Adrenal gland (tissue), 5 donors: Measurements from ENCODE around the gene MEX3A.

Experiments
- POLR2A ChIP-seq, 2 donors: fragments of 450-650 bp; IDR thresholded peaks; one replicate each; pipeline ENCODE4 v1.6.1; 2017; ENCODE audit warnings: antibody characterized with exemption in 2 of 2, mild to moderate bottlenecking in 2 of 2, moderate library complexity in 1 of 2
- TF ChIP-seq, protein P1 (sequence below), 6 experiments: fragments of 450-650 bp in 4 of 6; fragments of 200-600 bp in 2 of 6; sonication (generic) in 1 of 6; IDR thresholded peaks; 1 replicate in 5 of 6; 2 replicates in 1 of 6; pipeline versions ENCODE4 v1.5.1 to v1.8.0; 2016 to 2021; ENCODE audit warnings: antibody characterized with exemption in 6 of 6, mild to moderate bottlenecking in 2 of 6, moderate library complexity in 1 of 6
- donor health status: DM: no; HTN: no; CAD: no.

DNA sequence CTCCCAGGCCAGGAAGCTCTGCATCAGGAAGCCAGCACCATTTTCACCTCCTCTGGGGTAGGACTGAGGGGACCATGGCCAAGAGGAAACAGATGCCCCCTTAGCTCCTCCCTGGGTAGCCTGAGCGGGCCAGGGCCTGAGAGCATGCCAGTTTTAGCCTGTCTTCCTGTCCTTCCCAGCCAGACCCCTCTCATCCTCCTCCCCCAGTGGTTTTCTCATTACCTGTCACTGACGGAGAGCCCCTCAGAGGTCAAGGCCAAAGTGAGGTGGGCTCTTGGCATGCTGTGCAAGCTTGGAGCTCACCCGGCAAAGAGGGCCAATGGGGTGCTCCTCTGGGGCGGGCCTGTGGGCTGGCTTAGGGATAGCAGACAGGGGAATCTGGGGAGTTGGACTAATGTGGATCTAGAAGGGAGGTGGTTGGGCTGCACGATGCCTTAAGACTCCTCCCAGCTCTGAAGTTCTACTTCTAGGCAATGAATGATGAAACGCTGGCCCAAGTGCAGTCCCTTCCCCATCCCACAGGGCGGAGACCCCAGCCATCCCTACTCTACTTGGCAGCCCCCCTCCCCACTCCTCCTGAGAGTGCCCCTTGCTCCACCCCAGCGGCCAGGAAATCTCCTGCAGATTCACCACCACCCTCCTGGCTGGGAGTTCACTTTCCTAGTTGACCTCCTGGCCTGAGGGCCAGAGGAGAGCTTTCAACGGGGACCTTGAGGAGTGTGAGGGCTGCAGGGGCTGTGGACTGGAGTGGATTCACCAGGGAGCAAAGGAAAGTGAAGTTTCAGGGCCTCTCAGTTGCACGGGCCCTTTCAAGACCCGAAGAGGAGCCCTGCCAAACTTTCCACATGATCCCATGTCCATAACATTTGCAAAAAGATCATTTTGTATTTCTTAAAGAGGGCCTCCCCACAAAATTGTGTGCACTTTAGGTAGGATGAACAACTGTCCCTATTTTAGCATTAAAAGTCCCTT is 22.9 kb upstream of the MEX3A start:
- TF ChIP-seq, protein P1, sequence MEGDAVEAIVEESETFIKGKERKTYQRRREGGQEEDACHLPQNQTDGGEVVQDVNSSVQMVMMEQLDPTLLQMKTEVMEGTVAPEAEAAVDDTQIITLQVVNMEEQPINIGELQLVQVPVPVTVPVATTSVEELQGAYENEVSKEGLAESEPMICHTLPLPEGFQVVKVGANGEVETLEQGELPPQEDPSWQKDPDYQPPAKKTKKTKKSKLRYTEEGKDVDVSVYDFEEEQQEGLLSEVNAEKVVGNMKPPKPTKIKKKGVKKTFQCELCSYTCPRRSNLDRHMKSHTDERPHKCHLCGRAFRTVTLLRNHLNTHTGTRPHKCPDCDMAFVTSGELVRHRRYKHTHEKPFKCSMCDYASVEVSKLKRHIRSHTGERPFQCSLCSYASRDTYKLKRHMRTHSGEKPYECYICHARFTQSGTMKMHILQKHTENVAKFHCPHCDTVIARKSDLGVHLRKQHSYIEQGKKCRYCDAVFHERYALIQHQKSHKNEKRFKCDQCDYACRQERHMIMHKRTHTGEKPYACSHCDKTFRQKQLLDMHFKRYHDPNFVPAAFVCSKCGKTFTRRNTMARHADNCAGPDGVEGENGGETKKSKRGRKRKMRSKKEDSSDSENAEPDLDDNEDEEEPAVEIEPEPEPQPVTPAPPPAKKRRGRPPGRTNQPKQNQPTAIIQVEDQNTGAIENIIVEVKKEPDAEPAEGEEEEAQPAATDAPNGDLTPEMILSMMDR (IDR thresholded peaks at IDR 0.05): no peak
- TF ChIP-seq POLR2A (IDR thresholded peaks at IDR 0.05): no peak
